ENCODE measurements around the gene CDH4. TPM values are rescaled to one million over a fixed set of nuclear protein-coding genes. Genes with fewer than 3 reads are reported as not detected.

CDH4 gene
- polyA plus RNA-seq, 1 donor from 2014 or later, result not detected

- Mint-ChIP-seq H3K4me1 (no peaks in the 10 kb centered on the region), H3K27ac (no peak overlapping the region), H3K36me3 (no peaks in the 10 kb centered on the region), H3K9me3 (peaks cover 0 to 5% (median 3%) of the 10 kb centered on the region in 3 donors), H3K4me3 (no peak overlapping the region), H3K27me3 (no peaks in the 10 kb centered on the region)
Measured at GRCh38 chr20:61372137-61373054, 120.3 kb downstream of the CDH4 start.

DNA sequence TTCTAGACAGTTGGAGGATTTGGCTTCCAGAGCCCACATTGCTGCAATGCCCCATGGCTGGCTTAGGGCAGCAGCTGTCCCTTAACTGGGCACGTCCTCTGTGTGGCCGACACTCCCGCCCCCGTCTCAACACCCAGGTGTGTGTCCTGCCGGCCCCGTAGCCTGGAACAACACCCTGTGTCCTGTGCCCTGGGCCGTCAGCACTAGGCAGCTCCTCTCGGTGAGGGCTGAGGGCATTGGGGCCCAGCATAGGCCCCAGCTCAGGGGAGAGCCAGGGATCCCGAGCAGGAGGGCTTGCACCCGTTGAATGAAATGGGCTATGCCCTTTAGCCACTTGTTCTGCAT is 121.0 kb downstream of the CDH4 start:
- no peaks in the 10 kb centered on the region for H3K27me3 Mint-ChIP-seq
- peaks cover 0 to 5% (median 2%) of the 10 kb centered on the region in 3 donors for H3K9me3 Mint-ChIP-seq
- H3K4me3 Mint-ChIP-seq, result no peak overlapping the region
- H3K27ac Mint-ChIP-seq, result no peak overlapping the region
- H3K36me3 Mint-ChIP-seq, result no peaks in the 10 kb centered on the region
- H3K4me1 Mint-ChIP-seq, result no peaks in the 10 kb centered on the region

GRCh38 chr20:61373956-61374545 is 122.0 kb downstream of the CDH4 start:
- Mint-ChIP-seq H3K4me3 (no peak overlapping the region), H3K36me3 (no peaks in the 10 kb centered on the region), H3K4me1 (no peaks in the 10 kb centered on the region), H3K9me3 (peaks cover 0 to 5% (median 2%) of the 10 kb centered on the region in 3 donors), H3K27ac (no peak overlapping the region), H3K27me3 (no peaks in the 10 kb centered on the region)

DNA sequence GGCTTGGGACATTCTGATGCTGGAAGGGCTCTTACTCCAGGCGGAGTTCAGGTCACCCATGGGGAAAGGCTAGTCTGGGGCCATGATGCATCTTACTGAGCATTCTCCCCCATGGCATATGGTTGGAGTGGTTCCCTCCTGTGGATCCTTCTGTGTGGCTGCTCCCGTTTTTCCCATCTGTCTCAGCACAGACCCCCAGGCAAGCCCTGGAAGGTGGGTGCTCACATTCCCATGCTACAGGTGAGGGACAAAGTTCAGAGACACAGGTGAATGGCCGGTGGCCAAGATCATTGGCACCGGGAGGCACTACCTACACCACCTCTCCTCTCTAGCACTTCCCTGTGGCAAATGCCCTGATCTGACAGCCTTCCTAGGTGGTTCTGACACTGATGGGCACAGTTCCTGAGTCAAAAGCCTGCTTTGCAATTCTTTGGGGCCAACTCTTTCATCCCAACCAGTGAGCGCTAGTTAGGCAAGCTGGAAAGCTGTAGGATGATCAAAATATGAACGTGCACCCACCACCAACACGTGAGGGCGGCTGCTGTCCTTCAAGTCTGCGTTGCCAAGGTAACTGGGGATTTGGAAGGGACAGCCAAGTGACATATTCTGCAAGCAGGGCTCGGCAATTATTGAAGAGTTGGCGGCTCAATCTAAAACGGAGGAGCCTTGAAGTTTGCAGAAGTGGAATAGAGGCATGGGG is 124.6 kb downstream of the CDH4 start:
- Mint-ChIP-seq H3K4me1 (no peaks in the 10 kb centered on the region), H3K4me3 (no peak overlapping the region), H3K36me3 (no peaks in the 10 kb centered on the region), H3K9me3 (peaks cover 0 to 8% (median 4%) of the 10 kb centered on the region in 3 donors), H3K27me3 (no peaks in the 10 kb centered on the region), H3K27ac (no peak overlapping the region)

DNA sequence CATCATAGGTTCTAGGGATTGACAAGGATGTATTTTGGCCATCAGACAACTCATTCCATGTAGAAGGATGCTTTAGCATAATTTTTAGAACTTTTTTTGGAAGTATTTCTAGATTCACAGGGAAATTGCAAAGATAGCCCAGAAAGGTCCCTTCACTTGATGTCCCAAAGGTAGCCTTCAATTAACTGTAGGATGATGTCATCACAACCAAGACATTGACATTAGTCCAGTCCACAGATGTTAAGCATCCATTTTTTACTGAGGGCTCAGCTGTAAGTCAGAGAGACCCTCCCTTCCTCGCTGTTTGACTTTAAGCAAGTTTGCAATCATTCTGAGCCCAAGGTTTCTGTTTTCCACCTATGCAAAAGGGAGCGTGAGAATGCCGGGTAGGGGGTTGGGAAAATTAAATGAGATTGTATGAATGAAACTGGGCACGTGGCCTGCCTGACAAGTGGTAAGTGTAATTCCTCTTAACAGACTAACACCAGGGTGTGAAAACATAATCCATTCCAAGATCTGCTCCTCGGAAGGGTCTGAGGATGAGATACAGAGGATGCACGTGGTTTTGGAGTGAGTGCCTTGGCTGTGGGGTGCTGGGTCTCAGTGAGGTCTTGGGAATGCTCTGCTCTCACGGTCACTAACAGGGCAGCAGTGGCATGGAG is 126.8 kb downstream of the CDH4 start:
- Mint-ChIP-seq H3K4me1 (no peaks in the 10 kb centered on the region), H3K9me3 (peaks cover 0 to 8% (median 4%) of the 10 kb centered on the region in 3 donors), H3K4me3 (no peak overlapping the region), H3K27ac (no peak overlapping the region), H3K36me3 (no peaks in the 10 kb centered on the region), H3K27me3 (no peaks in the 10 kb centered on the region)

DNA sequence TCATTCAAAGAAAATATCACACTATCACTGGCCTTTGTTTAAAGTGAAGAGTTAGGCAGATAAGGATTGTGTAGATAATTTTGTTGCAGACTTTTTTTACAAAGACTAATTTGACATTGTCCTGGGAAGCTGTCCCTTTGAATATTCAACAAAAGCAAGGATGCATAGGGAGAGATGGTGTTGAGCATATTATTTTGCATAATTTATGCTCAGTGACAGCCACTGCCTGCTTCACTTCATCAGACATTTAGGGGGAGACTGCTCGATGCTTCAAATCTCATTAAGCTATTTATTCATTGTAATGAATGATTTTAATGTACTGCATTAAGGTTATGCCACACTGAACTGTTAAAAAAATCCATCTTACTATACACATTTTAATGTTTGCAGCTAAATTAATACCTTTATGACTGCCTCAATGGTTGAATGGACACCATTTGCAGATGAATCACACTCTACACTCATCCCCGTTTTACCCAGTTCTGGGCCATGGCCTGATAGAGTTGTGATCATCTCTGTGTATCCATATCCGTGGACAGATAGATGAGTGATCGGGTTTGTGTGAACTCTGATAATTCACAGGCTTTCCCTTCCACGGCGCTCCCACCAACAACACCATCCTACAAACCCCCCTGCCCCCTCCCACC is 128.0 kb downstream of the CDH4 start:
- Mint-ChIP-seq H3K9me3 (peaks cover 0 to 8% (median 5%) of the 10 kb centered on the region in 3 donors), H3K27ac (no peak overlapping the region), H3K36me3 (no peaks in the 10 kb centered on the region), H3K4me3 (no peak overlapping the region), H3K4me1 (no peaks in the 10 kb centered on the region), H3K27me3 (no peaks in the 10 kb centered on the region)

DNA sequence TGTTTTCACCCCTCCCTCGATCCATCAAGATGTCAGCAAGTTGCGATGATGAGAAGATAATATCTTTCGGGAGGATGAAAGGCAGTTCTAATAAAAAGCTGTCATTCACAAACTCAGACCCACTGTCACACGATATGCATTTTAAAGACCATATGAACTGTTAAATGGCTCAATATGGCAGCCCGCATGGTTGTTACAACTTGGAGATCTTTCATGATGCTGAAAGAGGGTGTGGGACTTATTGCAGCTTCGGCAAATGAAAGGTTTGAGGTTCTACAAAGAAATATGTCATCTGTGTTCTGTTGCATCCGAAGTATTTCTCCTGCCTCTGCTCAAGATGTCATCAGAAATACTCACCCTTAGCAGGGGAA is 128.5 kb downstream of the CDH4 start:
- Mint-ChIP-seq H3K4me3 (no peak overlapping the region), H3K4me1 (no peaks in the 10 kb centered on the region), H3K27ac (no peak overlapping the region), H3K36me3 (no peaks in the 10 kb centered on the region), H3K27me3 (no peaks in the 10 kb centered on the region), H3K9me3 (peaks cover 0 to 8% (median 5%) of the 10 kb centered on the region in 3 donors)

DNA sequence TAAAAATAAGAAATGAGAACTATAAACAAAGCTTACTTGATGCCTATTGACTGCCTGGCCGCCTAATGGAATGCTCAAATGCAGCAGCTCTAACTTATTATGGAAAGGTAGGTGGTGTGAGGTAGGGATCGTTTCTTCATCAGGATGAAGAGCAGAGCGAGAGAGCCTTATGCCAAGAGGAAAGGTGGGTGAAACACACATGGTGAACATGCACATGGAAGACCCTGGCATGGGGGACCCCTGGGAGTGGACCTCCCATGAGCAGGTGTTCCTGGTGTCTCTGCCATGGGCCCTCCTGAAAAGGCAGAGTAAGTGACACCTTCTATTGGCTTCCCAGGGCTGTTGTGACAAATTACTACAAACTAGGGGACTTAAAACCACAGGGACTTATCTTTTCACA is 130.1 kb downstream of the CDH4 start:
- no peak overlapping the region for H3K4me3 Mint-ChIP-seq
- no peaks in the 10 kb centered on the region for H3K4me1 Mint-ChIP-seq

GRCh38 chr20:61385296-61385695 is 133.2 kb downstream of the CDH4 start:
- no peaks in the 10 kb centered on the region for H3K4me1 Mint-ChIP-seq
- H3K9me3 Mint-ChIP-seq, result peaks cover 0 to 10% (median 7%) of the 10 kb centered on the region in 3 donors
- peaks cover 2% of the 10 kb centered on the region for H3K27me3 Mint-ChIP-seq
- H3K27ac Mint-ChIP-seq, result no peak overlapping the region
- no peaks in the 10 kb centered on the region for H3K36me3 Mint-ChIP-seq
- H3K4me3 Mint-ChIP-seq, result no peak overlapping the region

More for the DNA sequence above, 130.1 kb downstream of the CDH4 start:
- Mint-ChIP-seq H3K27me3 (no peaks in the 10 kb centered on the region), H3K36me3 (no peaks in the 10 kb centered on the region), H3K9me3 (peaks cover 0 to 9% (median 5%) of the 10 kb centered on the region in 3 donors), H3K27ac (no peak overlapping the region)

GRCh38 chr20:61385731-61386130 is 133.7 kb downstream of the CDH4 start:
- peaks cover 0 to 10% (median 7%) of the 10 kb centered on the region in 3 donors for H3K9me3 Mint-ChIP-seq
- no peak overlapping the region for H3K27ac Mint-ChIP-seq
- no peaks in the 10 kb centered on the region for H3K36me3 Mint-ChIP-seq
- peaks cover 2% of the 10 kb centered on the region for H3K27me3 Mint-ChIP-seq
- no peak overlapping the region for H3K4me3 Mint-ChIP-seq
- no peaks in the 10 kb centered on the region for H3K4me1 Mint-ChIP-seq

DNA sequence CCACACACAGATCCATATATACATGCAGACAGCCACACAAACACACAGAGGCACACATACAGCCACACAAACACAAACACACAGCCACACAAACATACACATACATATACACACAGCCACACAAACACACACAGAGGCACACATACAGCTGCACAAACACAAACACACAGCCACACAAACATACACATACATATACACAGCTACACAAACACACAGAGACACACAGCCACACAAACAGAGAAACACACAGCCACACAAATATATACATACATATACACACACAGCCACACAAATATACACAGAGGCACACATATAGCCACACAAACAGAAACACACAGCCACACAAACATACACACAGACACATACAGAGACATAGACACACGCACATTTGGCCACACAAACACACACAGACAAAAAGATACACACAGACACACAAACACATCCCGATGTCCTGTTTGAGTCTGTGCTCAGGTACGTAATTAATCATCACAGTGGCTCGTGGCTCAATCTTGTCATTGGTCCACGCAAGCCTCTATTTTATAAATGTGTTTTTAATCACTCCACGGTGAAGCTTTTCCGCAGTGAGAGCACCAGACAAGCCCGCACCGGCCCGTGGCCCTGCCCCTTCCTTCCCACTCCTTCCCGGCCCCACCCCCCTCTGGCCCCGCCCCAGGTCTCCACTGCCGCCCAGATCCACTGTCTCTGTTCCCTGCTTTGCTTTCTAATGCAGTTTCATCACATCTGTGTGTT is 135.3 kb downstream of the CDH4 start:
- Mint-ChIP-seq H3K4me1 (no peaks in the 10 kb centered on the region), H3K4me3 (no peak overlapping the region), H3K9me3 (peaks cover 0 to 10% (median 6%) of the 10 kb centered on the region in 3 donors), H3K36me3 (no peaks in the 10 kb centered on the region), H3K27me3 (peaks cover 2% of the 10 kb centered on the region), H3K27ac (no peak overlapping the region)

DNA sequence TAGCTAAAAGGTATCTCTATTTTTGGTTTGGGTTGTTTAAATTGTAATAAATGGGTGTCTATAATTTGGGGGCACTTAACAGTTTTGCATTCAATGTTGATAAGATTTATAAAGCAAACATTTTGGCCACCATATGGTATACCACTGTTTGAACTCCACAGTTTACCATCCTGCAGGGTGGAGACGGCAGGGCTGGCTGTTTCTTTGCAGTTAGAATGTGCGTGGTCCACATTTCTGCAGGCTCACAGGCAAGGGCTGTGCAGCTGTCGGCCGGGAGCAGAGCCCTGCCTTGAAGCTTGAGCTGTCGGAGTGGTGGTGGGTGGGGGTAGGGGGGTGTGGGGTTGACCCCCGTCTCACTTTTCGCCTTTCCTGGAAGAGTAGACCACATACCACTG is 135.9 kb downstream of the CDH4 start:
- peaks cover 0 to 10% (median 6%) of the 10 kb centered on the region in 3 donors for H3K9me3 Mint-ChIP-seq
- no peak overlapping the region for H3K4me3 Mint-ChIP-seq
- H3K36me3 Mint-ChIP-seq, result no peaks in the 10 kb centered on the region
- no peaks in the 10 kb centered on the region for H3K4me1 Mint-ChIP-seq
- no peak overlapping the region for H3K27ac Mint-ChIP-seq
- H3K27me3 Mint-ChIP-seq, result peaks cover 2% of the 10 kb centered on the region

- H3K27ac Mint-ChIP-seq, result no peak overlapping the region
- peaks cover 0 to 10% (median 6%) of the 10 kb centered on the region in 3 donors for H3K9me3 Mint-ChIP-seq
- H3K36me3 Mint-ChIP-seq, result no peaks in the 10 kb centered on the region
- H3K27me3 Mint-ChIP-seq, result peaks cover 2% of the 10 kb centered on the region
- no peaks in the 10 kb centered on the region for H3K4me1 Mint-ChIP-seq
- no peak overlapping the region for H3K4me3 Mint-ChIP-seq
Measured at GRCh38 chr20:61389077-61389476, 137.0 kb downstream of the CDH4 start.

DNA sequence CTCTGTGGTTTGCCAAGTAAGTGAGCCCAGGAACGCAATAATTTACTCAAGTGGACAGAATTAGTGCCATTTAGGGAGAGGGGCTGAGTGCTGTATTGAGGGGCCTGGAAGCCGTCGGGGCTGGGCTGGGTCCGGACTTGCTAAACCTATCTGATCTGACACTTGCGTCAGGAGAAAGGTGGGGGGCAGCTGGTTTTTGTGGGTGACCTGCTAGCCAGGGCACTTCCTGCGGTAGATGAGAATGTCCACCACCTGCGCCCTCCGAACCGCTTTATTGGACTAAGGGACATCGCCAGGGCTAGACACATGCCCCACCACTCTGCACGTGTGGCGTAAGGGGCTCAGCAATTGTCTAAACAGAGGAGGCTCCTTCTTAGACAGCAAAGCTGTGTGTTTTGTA is 139.1 kb downstream of the CDH4 start:
- H3K27ac Mint-ChIP-seq, result no peak overlapping the region
- no peak overlapping the region for H3K4me3 Mint-ChIP-seq
- no peaks in the 10 kb centered on the region for H3K4me1 Mint-ChIP-seq
- peaks cover 0 to 8% (median 6%) of the 10 kb centered on the region in 3 donors for H3K9me3 Mint-ChIP-seq
- no peaks in the 10 kb centered on the region for H3K36me3 Mint-ChIP-seq
- peaks cover 2% of the 10 kb centered on the region for H3K27me3 Mint-ChIP-seq
